Measurements from ENCODE around the gene RBM14.

DNA sequence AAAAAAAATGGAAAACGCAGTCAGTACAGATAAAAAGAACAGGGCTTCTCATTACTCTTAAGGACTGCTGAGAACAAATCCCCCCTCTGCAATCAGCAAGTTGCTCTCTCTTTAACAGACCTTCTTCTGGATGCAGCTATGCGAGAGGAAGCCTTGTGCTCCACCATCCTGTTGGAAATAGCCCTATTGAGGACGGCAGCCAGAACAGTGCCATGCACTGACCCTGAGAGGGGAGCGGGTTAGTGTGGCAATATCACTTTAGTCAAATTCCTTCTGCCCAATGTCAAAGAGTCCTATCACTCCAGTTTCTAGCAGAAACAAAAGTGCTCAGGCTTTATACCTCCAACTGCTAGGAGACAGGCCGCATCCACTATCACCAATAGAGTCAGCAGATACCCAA lies 54.4 kb downstream of the RBM14 start:
- TF ChIP-seq POLR2A (IDR thresholded peaks at IDR 0.05), result no peak
- TF ChIP-seq, protein P1, sequence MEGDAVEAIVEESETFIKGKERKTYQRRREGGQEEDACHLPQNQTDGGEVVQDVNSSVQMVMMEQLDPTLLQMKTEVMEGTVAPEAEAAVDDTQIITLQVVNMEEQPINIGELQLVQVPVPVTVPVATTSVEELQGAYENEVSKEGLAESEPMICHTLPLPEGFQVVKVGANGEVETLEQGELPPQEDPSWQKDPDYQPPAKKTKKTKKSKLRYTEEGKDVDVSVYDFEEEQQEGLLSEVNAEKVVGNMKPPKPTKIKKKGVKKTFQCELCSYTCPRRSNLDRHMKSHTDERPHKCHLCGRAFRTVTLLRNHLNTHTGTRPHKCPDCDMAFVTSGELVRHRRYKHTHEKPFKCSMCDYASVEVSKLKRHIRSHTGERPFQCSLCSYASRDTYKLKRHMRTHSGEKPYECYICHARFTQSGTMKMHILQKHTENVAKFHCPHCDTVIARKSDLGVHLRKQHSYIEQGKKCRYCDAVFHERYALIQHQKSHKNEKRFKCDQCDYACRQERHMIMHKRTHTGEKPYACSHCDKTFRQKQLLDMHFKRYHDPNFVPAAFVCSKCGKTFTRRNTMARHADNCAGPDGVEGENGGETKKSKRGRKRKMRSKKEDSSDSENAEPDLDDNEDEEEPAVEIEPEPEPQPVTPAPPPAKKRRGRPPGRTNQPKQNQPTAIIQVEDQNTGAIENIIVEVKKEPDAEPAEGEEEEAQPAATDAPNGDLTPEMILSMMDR (IDR thresholded peaks at IDR 0.05), result no peak

All from Peyer's patch (tissue), 4 donors.